ENCODE measurements around the gene L3MBTL4.
"Not testable (repeated sequence)": the region's sequence is repeated elsewhere in the genome, so short reads cannot be mapped to it uniquely, and the experiment has no call there.

L3MBTL4 gene

DNA sequence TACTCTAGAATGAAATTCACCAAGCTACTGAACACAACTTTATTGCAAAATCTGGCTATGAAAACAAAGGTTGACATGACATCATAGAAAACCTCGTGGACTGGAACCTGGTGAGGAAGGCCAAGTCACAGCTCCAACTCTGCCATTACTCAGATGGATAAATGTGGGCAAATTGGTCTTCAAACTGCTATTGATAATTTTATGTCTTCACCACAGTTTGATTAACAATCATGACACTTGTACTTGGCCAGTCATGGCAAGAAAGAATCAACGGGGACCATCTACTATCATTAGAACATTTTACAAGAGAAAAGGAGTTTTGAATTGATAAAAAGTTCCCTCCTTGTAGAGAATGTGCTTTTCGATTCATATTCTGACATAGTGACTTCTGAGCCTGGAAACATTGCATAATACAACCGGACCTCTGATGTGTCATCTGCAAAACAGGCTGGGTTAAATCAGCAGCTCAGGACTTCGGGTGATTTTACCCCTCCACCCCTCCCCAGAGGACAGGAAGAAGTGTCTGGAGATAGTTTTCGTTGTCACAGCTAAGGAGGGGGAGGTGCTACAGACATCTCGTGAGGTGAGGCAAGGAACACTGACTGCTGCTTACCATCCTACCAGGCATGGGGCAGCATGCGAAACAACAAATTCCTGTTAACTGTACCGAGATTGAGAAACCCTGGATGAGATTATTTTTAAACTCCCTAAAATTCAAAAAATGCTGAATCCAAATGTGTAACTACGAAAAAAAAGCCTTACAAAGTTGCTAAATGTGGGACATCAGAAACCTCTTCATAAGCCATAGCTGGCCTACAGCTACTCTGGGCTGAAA is 8.4 kb downstream of the L3MBTL4 start:
- DNase-seq (ENCODE audit: low read depth): no peak

DNA sequence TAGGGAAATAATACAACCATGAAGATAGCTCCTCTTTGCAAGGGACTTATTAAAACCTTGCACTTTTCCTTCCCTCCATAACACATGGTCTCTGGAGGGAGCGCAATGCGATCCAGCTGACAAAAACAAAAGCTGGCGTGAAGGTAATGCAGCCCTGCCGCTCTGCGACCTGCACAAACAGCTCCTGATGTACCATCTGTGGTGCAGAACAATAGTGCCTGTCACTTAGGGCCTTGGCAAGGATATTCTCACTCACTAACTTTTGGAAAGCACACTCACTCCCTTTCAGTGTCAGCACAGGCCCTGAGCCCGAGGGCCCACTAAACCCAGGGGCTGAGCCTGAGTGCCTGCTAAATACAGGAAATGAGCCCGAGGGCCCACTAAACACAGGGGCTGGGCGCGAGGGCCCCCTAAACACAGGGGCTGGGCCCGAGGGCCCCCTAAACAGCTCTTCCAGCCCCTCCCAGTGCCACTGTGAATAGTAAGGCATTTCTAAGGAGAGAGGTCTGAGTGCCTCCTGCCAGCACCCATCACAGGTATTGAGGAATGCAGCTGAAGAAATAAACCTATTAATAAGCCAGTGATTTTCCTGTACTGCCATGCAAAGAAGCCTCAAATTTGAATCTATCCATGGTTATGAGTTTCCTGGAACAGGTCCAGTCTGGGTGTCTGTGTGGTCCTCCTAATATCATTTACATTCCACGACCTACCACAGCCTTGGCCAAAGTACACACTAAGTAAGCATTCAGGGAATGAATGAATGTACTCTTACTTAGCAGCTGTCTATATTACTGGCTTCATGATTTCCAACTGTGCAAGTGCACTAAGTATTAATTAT is 9.3 kb downstream of the L3MBTL4 start:
- DNase-seq (ENCODE audit: low read depth): no peak

DNA sequence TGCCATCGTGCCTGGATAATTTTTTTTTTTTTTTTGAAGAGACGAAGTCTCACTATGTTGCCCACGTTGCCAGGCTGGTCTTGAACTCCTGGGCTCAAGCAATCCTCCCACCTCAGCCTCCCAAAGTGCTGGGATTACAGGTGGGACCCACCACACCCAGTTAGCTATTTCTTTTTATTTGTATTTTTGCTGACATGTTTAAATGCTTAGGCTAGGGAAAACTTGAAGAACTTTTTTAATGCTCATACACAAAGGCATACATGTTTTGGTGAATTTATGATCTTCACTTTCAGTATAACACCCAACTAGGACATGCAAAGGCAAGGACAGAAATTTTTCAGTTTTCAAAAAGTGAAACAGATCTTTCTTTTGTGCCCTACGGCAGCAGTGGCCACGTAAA is 9.9 kb downstream of the L3MBTL4 start:
- DNase-seq (ENCODE audit: low read depth): no peak

- no peak for DNase-seq (ENCODE audit: low read depth)
Measured at GRCh38 chr18:6401687-6402086, 13.0 kb downstream of the L3MBTL4 start.

- DNase-seq (ENCODE audit: low read depth): no peak
Measured at GRCh38 chr18:6399776-6400175, 14.9 kb downstream of the L3MBTL4 start.

DNA sequence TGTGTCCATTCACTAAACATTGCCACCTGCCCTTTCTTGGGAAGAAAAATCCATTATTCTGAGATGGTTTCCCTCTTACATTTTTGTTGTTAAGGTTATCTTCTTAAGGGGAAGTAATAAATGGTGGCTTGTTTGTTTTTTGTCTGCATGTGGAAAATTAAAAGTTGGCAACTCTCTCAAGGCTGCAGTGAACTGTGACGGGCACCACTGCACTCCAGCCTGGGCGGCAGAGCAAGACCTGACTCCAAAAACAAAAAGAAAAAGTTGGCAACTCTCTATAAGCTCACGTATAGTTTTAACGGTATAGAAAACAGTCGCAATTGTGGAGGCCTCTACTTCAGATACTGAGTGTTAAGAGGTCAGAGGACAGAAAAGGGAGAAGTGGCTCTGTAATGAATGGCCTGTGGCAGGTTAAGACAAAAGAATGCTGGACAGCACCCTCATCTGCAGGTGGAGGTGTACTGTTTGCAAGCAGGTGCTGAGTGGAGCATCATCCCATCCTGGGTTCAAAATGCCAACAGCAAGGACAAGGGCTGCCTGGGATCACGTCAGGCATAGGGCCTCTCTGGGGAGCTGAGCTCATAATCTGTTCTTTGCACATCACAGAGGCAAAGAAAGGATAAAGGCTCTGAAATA is 16.7 kb downstream of the L3MBTL4 start:
- DNase-seq (ENCODE audit: low read depth): no peak

GRCh38 chr18:6396847-6397246 is 17.9 kb downstream of the L3MBTL4 start:
- DNase-seq (ENCODE audit: low read depth): no peak

DNA sequence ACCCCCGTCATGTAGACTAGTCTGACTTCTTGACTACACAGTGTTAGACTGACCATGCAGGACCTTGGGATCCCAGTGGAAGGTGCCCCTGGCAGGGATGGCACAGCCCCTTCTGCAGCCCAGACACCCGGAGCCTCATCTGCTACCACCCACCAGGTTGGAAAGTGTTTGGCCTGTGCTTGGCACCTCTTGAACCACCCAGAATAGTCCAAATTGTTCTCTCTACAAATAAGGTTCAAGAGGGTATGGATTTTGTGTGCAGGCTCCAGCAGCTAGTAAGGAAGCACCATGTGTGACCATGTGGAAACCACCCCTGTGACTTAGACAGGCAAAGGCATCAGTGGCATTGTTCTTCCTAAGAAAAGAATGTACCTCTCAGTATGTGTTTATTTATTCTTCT is 18.4 kb downstream of the L3MBTL4 start:
- DNase-seq (ENCODE audit: low read depth): no peak

GRCh38 chr18:6389005-6389404 is 25.7 kb downstream of the L3MBTL4 start:
- no peak for DNase-seq (ENCODE audit: low read depth)

GRCh38 chr18:6382963-6383362 is 31.7 kb downstream of the L3MBTL4 start:
- no peak for DNase-seq (ENCODE audit: low read depth)

DNA sequence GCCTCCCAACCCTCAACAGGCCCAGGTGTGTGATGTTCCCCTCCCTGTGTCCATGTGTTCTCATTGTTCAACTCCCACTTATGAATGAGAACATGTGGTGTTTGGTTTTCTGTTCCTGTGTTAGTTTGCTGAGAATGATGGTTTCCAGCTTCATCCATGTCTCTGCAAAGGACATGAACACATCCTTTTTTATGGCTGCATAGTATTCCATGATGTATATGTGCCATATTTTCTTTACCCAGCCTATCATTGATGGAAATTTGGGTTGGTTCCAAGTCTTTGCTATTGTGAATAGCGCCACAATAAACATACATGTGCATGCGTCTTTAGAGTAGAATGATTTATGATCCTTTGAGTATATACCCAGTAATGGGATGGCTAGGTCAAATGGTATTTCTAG is 37.2 kb downstream of the L3MBTL4 start:
- not testable (repeated sequence) for DNase-seq (ENCODE audit: low read depth)

DNA sequence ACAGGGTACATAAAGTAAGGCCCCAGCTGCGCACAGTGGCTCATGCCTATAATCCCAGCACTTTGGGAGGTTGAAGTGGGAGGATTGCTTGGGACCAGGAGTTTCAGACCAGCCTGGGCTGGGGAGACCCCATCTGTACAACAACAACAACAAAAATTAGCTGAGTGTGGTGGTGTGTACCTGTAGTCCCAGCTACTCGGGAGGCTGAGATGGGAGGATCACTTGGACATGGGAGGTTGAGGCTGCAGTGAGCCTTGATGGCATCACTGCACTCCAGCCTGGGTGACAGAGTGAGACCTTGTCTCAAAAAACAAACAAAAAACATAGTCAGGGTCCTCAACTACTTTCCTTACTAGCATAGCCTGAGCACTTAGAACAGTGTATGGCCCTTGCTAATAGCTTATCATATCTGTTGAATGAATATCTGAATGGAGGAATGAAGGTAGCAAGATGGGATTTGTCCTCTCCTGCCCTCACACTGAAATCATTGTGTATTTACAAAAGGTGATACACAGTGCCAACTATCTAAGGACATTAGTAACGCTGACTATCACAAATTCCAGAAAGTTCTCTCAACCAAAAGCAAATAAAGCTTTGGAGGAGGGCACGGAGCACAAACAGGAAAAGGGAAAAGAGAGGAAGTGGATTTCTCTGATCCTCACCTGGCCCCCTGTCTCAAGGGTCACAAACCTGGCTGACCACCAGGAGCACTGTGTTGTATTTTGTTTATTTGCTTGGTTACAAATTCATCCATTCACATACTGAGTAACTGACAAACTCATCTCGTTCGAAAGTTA is 38.1 kb downstream of the L3MBTL4 start:
- no peak for DNase-seq (ENCODE audit: low read depth)

- no peak for DNase-seq (ENCODE audit: low read depth)
Measured at GRCh38 chr18:6374935-6375529, 39.7 kb downstream of the L3MBTL4 start.

DNA sequence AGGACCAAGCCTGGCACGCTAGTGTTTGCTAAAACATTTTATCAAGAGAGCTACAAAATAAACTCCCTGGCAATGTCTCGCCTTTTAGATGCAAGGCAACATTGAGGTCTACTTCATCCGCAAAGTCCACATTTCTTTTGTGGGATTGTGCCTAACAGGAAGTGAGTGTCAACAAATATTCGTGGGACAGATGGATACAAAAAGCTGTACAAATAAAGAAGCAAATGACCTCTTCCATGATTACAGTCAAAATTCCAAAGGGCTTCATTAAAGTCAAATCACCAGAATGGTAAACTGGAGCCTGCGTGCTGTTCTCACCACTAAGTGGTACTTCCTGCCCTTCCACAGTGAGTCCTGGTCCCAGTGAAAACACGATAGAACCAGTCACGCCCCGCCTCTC is 40.4 kb downstream of the L3MBTL4 start:
- DNase-seq (ENCODE audit: low read depth): no peak

GRCh38 chr18:6373187-6373586 is 41.5 kb downstream of the L3MBTL4 start:
- DNase-seq (ENCODE audit: low read depth): no peak

GRCh38 chr18:6370886-6371635 is 43.6 kb downstream of the L3MBTL4 start:
- no peak for DNase-seq (ENCODE audit: low read depth)

DNA sequence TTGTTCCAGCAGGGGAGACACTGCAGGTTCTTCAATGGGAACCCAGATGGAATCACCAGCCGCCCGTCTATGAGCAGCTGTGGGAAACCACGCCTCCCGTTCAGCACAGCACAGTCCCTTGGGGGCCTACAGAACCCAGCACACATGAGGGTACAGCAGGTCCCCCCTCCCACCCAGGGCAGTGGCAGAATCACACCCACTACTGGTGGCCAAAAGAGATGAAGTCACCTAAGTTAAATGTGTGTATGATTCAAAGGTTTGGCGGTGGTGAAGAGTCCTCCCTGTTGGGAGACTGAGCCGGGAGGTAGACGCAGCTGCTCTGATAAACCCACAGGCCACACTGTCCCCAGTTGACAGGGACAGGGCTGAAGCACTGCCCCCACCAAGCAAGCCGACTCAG is 44.3 kb downstream of the L3MBTL4 start:
- DNase-seq (ENCODE audit: low read depth): no peak

- no peak for DNase-seq (ENCODE audit: low read depth)
Measured at GRCh38 chr18:6368017-6368416, 46.7 kb downstream of the L3MBTL4 start.

- DNase-seq (ENCODE audit: low read depth): no peak
Measured at GRCh38 chr18:6367208-6367607, 47.5 kb downstream of the L3MBTL4 start.

- DNase-seq (ENCODE audit: low read depth): no peak
Measured at GRCh38 chr18:6366776-6367175, 47.9 kb downstream of the L3MBTL4 start.

DNA sequence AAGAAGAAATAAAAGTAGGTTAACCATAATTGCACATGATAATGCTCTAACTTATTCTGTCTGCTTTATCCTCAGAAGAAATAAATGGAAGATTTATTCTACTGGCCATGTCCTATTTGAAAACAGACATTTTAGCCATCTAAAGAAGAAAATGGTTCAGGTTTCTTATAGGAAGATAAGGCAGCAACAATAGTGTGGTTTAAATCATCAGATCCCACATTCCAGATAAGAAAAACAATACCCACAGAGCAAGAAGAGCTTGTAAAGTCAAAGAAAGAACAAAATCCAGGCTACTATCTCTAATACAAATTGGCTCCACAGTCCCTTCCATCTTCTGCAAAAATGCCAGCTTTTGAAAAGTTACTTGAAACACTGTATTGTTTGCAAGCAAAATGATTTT is 49.3 kb downstream of the L3MBTL4 start:
- DNase-seq (ENCODE audit: low read depth): no peak

Data from activated T-helper 1 cell treated with Interleukin-2 at 50 U/mL for 16 hours (primary cell).